KOPT-K1 (cell line): ENCODE results near the gene SLC19A1.

Source experiments
- H3K27ac ChIP-seq: fragments of 200-600 bp; sonication (generic); 2 replicates; pipeline ENCODE4 v1.5.1; 2016; ENCODE audit warnings: antibody characterized with exemption, mild to moderate bottlenecking, low read depth, low read length; ENCODE audit not compliant: poor library complexity, severe bottlenecking
- H3K36me3 ChIP-seq: fragments of 200-600 bp; sonication (generic); 2 replicates; pipeline ENCODE4 v1.5.1; 2017; ENCODE audit warnings: antibody characterized with exemption, mild to moderate bottlenecking, low read length, moderate library complexity; ENCODE audit not compliant: insufficient read depth
- H3K9me3 ChIP-seq: fragments of 200-600 bp; sonication (generic); 2 replicates; pipeline ENCODE4 v1.5.1; 2017; ENCODE audit warnings: antibody characterized with exemption, low read length, mild to moderate bottlenecking; ENCODE audit not compliant: insufficient read depth, poor library complexity, severe bottlenecking

SLC19A1 gene

GRCh38 chr21:45477176-45478114, 64.8 kb downstream of the SLC19A1 start:
- Histone ChIP-seq H3K36me3 (no peaks in the 10 kb centered on the region), H3K27ac (peak overlapping the region; percentile 73), H3K9me3 (no peaks in the 10 kb centered on the region)

GRCh38 chr21:45476582-45476981, 65.7 kb downstream of the SLC19A1 start:
- Histone ChIP-seq H3K36me3 (no peaks in the 10 kb centered on the region), H3K27ac (no peak overlapping the region), H3K9me3 (no peaks in the 10 kb centered on the region)

- no peak overlapping the region for H3K27ac ChIP-seq
- H3K36me3 ChIP-seq: no peaks in the 10 kb centered on the region
- no peaks in the 10 kb centered on the region for H3K9me3 ChIP-seq
These were observed 66.3 kb downstream of the SLC19A1 start for GRCh38 chr21:45475797-45476570.

GRCh38 chr21:45475004-45475685, 67.1 kb downstream of the SLC19A1 start:
- no peaks in the 10 kb centered on the region for H3K36me3 ChIP-seq
- no peaks in the 10 kb centered on the region for H3K9me3 ChIP-seq
- H3K27ac ChIP-seq: no peak overlapping the region

GRCh38 chr21:45474323-45474950, 67.8 kb downstream of the SLC19A1 start:
- Histone ChIP-seq H3K9me3 (no peaks in the 10 kb centered on the region), H3K36me3 (no peaks in the 10 kb centered on the region), H3K27ac (no peak overlapping the region)

- H3K9me3 ChIP-seq: no peaks in the 10 kb centered on the region
- no peak overlapping the region for H3K27ac ChIP-seq
- H3K36me3 ChIP-seq: no peaks in the 10 kb centered on the region
These were observed 68.5 kb downstream of the SLC19A1 start for GRCh38 chr21:45473496-45474322.

GRCh38 chr21:45472445-45473365, 69.5 kb downstream of the SLC19A1 start:
- Histone ChIP-seq H3K27ac (no peak overlapping the region), H3K36me3 (no peaks in the 10 kb centered on the region), H3K9me3 (no peaks in the 10 kb centered on the region)

- H3K27ac ChIP-seq: no peak overlapping the region
- no peaks in the 10 kb centered on the region for H3K36me3 ChIP-seq
These were observed 70.6 kb downstream of the SLC19A1 start for GRCh38 chr21:45471525-45472221.

GRCh38 chr21:45470773-45471524, 71.3 kb downstream of the SLC19A1 start:
- no peaks in the 10 kb centered on the region for H3K36me3 ChIP-seq
- no peak overlapping the region for H3K27ac ChIP-seq
- H3K9me3 ChIP-seq: no peaks in the 10 kb centered on the region

More at GRCh38 chr21:45471525-45472221, 70.6 kb downstream of the SLC19A1 start:
- no peaks in the 10 kb centered on the region for H3K9me3 ChIP-seq

GRCh38 chr21:45470087-45470515, 72.1 kb downstream of the SLC19A1 start:
- Histone ChIP-seq H3K36me3 (no peaks in the 10 kb centered on the region), H3K27ac (no peak overlapping the region)

GRCh38 chr21:45469273-45470086, 72.8 kb downstream of the SLC19A1 start:
- Histone ChIP-seq H3K36me3 (no peaks in the 10 kb centered on the region), H3K9me3 (no peaks in the 10 kb centered on the region), H3K27ac (no peak overlapping the region)

More at GRCh38 chr21:45470087-45470515, 72.1 kb downstream of the SLC19A1 start:
- no peaks in the 10 kb centered on the region for H3K9me3 ChIP-seq

GRCh38 chr21:45468971-45469272, 73.3 kb downstream of the SLC19A1 start:
- no peaks in the 10 kb centered on the region for H3K9me3 ChIP-seq
- no peak overlapping the region for H3K27ac ChIP-seq
- H3K36me3 ChIP-seq: no peaks in the 10 kb centered on the region
